HG03521 (cell line): ENCODE measurements around the gene COL18A1.

ENCODE experiments used
- ATAC-seq: cut with Tn5 transposase; IDR thresholded peaks from one replicate; pipeline ENCODE4 v1.9.1; 2021; ENCODE audit warnings: mild to moderate bottlenecking, moderate library complexity; ENCODE audit not compliant: unreplicated experiment

Gene COL18A1

DNA sequence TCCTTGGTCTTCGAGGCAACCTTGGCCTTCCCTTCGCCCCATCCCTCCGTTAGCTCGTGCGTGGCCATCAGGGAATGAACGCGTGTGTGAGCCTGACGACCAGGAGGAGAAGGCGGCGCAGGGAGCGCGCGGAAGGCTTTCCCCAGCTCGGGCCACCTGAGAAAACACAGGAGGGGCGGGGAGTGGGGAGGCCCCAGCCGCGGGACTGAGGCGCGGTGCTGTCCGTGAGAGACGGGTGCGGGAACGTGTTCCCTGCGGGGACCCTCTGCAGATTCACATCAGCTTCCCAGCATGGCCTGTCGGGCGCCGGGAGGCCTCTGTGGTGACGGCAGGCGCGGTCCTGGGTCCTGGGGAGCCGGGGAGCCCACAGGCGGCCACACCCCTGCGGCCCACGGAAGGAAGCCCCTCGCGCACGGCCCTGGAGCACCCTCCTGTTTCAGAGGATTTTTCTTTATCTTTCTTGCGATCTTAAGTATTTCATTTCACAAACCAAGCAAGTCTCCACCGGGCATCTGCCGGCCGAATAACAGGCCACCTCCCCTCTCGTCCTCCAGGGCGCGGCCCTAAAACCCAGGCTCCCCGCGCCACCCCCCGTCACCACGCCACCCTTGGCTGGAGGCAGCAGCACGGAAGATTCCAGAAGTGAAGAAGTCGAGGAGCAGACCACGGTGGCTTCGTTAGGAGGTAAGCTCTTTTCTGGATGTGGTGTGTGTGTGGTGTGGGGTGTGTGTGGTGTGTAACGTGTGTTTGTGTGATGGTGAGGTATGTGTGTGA lies 71.0 kb downstream of the COL18A1 start:
- ATAC-seq: no peak

DNA sequence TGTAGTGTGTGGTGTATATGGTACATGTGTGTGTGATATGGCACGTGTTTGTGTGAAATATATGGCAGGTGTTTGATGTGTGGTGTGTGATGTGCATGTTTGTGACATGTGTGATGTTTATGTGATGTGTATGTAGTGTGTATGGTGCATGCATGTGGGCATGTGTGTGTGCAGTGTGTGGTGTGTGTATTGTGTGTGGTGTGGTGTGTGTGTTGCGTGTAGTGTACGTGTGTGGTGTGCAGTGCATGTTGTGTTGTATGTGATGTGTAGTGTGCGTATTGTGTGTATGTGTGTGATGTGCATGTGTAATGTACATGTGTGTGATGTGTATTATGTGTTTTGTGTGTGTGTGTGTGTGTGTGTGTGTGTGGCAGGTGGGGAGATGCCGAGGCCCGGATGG lies 71.6 kb downstream of the COL18A1 start:
- ATAC-seq: no peak

DNA sequence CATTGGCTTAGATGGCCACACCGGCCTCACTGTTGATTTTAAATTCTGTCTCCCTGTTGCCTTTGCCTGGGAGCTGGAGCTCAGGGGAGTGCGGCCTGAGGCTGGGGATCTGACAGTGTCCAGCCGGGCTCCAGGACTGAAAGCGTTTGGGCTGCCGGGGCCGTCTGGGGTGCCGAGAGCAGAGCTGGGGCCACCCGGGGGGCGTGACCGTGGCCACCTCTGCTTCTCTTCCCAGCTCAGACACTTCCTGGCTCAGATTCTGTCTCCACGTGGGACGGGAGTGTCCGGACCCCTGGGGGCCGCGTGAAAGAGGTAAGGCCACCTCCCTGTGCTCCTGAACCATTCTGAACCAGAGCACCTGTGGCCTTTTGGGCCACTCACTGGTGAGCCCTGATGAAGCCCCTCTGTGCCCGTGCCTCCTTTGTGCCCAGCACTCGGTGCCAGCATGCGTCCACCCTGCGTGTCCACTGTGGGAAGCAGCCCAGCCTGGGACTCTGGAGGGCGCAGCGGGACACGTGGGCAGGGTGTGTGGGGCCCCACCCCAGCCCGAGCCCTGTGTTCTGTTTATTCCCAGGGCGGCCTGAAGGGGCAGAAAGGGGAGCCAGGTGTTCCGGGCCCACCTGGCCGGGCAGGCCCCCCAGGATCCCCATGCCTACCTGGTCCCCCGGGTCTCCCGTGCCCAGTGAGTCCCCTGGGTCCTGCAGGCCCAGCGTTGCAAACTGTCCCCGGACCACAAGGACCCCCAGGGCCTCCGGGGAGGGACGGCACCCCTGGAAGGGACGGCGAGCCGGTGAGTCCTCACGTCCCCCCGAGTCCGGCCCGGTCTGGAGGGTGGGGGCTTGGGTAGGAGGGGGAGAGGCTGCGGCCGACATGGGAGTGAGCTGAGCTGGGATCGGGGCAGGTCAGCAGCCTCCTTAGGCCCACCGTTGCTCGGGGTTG lies 72.5 kb downstream of the COL18A1 start:
- no peak for ATAC-seq

DNA sequence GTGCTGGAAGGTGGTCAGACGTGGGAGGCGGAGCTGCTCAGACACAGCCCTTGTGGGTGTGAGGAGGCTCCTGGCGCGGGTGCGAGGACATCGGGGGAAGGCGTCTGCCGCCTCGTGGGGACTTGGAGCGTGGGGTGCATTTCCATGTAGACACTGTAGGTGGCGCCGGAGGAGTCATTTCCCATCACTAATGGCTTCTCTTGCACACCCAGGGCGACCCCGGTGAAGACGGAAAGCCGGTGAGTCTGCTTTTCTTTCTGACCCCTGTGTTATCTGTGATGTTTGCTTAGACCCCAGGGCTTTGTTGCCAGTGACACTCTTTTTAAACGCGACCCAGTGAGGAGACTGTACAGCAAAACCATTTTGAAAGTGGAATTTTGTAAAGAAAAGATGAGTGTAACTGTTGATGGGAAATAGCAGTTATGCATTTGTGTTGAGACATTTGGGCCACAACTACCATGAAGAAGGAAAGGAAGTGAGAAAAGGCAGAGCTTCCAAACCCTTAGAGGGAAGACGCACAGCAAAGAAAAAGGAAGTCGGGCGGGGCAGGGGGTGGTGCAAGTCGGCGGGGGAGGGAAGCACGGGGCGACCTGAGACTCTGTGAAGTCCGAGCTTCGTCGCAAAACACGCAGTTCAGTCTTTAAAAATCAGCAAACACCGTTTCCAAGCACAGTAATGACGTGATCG lies 73.3 kb downstream of the COL18A1 start:
- no peak for ATAC-seq

GRCh38 chr21:45478816-45479669 lies 74.1 kb downstream of the COL18A1 start:
- no peak for ATAC-seq

GRCh38 chr21:45479691-45480675 lies 75.0 kb downstream of the COL18A1 start:
- no peak for ATAC-seq

- ATAC-seq: no peak
Measured at GRCh38 chr21:45480701-45481500, 75.9 kb downstream of the COL18A1 start.

- no peak for ATAC-seq
Measured at GRCh38 chr21:45481566-45481965, 76.6 kb downstream of the COL18A1 start.

DNA sequence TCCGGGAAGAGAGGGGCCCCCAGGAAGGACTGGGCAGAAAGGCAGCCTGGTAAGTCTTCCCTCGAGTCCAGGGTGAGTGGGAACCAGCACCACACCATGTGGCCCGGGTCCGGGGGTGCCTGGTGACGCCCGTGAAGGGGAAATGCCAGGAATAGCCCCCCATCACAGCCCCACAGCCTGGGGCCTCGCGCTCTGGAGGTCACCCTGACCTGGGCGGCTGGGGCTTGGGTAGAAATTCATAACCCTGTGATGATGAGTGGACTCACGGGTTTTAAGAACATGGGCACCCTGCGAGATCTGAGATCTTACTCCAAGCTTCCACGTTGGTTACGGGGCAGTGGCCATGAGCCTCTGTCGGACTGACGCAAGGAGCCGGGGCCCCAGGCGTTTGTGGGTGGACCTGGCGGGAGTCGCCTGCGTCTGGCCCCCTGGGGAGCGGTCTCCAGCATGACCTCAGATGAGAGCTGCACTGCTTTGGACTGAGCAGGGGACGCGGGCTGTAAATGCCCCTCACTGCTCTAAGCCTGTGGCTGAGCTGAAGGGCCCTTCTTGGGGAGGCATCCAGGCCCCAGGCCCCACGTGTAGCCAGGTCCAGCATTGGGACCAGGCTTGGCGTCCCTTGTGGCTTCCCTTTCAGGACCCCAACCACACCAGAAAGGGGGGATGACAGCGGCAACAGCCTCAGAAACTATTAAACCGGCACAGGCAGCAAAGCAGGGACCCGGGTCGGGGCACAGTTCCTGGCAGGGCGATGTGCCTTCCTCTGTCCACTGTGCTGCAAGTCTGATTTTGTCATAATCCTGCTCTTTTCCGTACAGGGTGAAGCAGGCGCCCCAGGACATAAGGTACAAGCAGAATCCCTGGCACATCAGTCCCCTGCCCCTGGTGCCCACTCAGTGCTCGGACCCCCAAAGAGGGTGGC lies 77.3 kb downstream of the COL18A1 start:
- ATAC-seq: no peak

- no peak for ATAC-seq
Measured at GRCh38 chr21:45482899-45483821, 78.2 kb downstream of the COL18A1 start.

GRCh38 chr21:45484318-45484717 lies 79.4 kb downstream of the COL18A1 start:
- no peak for ATAC-seq

DNA sequence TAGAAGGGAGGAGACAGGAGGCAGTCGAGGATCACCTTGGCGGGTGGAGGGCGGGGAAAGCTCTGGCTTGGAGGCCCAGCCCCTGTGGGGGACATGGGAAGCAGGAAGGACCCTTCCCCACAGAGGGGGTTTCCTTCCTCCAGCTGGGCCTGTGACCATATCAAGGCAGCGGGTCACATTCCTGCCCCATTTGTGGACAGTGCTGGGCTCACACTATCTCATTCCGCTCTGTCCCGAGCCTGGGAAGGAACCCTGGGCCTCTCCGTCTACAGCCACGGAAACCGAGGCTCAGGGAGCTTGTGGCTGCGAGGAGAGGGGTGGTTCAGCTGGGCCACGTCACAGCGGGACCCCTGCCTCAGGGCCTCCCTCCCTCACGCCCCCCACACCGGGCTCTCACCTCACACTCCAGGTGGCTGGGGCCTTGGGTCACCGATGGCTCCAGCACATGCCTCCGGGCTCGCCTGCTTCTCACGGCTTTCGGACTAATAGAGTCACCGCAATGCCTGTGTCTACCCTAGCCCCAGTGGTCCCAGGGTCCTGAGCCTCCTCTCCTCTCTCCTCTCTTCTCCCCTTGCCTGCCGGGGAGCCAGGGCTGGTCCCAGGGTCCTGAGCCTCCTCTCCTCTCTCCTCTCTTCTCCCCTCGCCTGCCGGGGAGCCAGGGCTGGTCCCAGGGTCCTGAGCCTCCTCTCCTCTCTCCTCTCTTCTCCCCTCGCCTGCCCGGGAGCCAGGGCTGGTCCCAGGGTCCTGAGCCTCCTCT lies 80.9 kb downstream of the COL18A1 start:
- ATAC-seq: no peak

GRCh38 chr21:45486443-45487160 lies 81.6 kb downstream of the COL18A1 start:
- ATAC-seq: no peak

- no peak for ATAC-seq
Measured at GRCh38 chr21:45487161-45487806, 82.3 kb downstream of the COL18A1 start.
